Liver (tissue), 9 donors: Measurements from ENCODE around the gene GLRX5. TPM values are rescaled to one million over a fixed set of nuclear protein-coding genes. Genes with fewer than 3 reads are reported as not detected.
"Not testable (repeated sequence)": the region's sequence is repeated elsewhere in the genome, so short reads cannot be mapped to it uniquely, and the experiment has no call there.

ENCODE experiments used
- DNase-seq: peaks from one replicate; pipeline ENCODE4 v3.0.0-alpha.2; 2017; ENCODE audit warnings: low spot score
- H3K27ac ChIP-seq, 2 donors: one replicate each; pipeline ENCODE4 v1.7.0; 2013; ENCODE audit warnings: inconsistent platforms in 2 of 2, low read length in 2 of 2, control low read depth in 1 of 2, low read depth in 1 of 2, mild to moderate bottlenecking in 1 of 2
- H3K27me3 ChIP-seq, 4 donors: one replicate each; pipeline versions ENCODE4 v1.6.1 to v1.7.0; 2013; ENCODE audit warnings: low read length in 3 of 4, inconsistent platforms in 1 of 4, mild to moderate bottlenecking in 1 of 4, moderate library complexity in 1 of 4; ENCODE audit not compliant: control insufficient read depth in 4 of 4, insufficient read depth in 4 of 4
- H3K36me3 ChIP-seq, 4 donors: one replicate each; pipeline versions ENCODE4 v1.6.1 to v1.7.0; 2013; ENCODE audit warnings: low read length in 3 of 4, mild to moderate bottlenecking in 3 of 4, low read depth in 1 of 4, moderate library complexity in 1 of 4; ENCODE audit not compliant: control insufficient read depth in 4 of 4, insufficient read depth in 3 of 4
- H3K4me1 ChIP-seq, 4 donors: one replicate each; pipeline versions ENCODE4 v1.6.1 to v1.7.0; 2013; ENCODE audit warnings: low read length in 3 of 4, mild to moderate bottlenecking in 3 of 4, moderate library complexity in 1 of 4; ENCODE audit not compliant: control insufficient read depth in 4 of 4, insufficient read depth in 4 of 4
- H3K4me3 ChIP-seq, 3 donors: one replicate each; pipeline versions ENCODE4 v1.6.1 to v1.7.0; 2013; ENCODE audit warnings: low read length in 3 of 3, control low read depth in 1 of 3, low read depth in 1 of 3, mild to moderate bottlenecking in 1 of 3
- H3K9ac ChIP-seq, 2 donors: one replicate each; pipeline ENCODE4 v1.7.0; 2013; ENCODE audit warnings: low read length in 2 of 2, mild to moderate bottlenecking in 2 of 2, moderate library complexity in 2 of 2, control low read depth in 1 of 2, low read depth in 1 of 2
- H3K9me3 ChIP-seq, 4 donors: one replicate each; pipeline versions ENCODE4 v1.6.1 to v1.7.0; 2013; ENCODE audit warnings: low read length in 3 of 4; ENCODE audit not compliant: control insufficient read depth in 4 of 4
- CTCF ChIP-seq: fragments of 150-350 bp; IDR thresholded peaks from 2 replicates; pipeline ENCODE4 v1.5.1; 2017; ENCODE audit warnings: improper control_type of control experiment, low read depth, low read length; ENCODE audit not compliant: missing input control
- FOXA1 ChIP-seq: IDR thresholded peaks from 2 replicates; pipeline ENCODE4 v1.6.1; 2016; ENCODE audit warnings: antibody characterized with exemption
- FOXA2 ChIP-seq: IDR thresholded peaks from 2 replicates; pipeline ENCODE4 v1.6.1; 2016; ENCODE audit warnings: antibody characterized with exemption
- GABPA ChIP-seq, 2 donors: IDR thresholded peaks in 1 of 2; conservative IDR thresholded peaks in 1 of 2; 2 replicates each; pipeline ENCODE4 v1.6.1; 2016; ENCODE audit warnings: antibody characterized with exemption in 2 of 2, mild to moderate bottlenecking in 1 of 2, moderate library complexity in 1 of 2
- HNF4A ChIP-seq, 2 donors: conservative IDR thresholded peaks; 2 replicates each; pipeline ENCODE4 v1.6.1; 2016; ENCODE audit warnings: antibody characterized with exemption in 2 of 2, mild to moderate bottlenecking in 2 of 2
- HNF4G ChIP-seq: IDR thresholded peaks from 2 replicates; pipeline ENCODE4 v1.6.1; 2016; ENCODE audit warnings: antibody characterized with exemption
- MAX ChIP-seq: IDR thresholded peaks from 2 replicates; pipeline ENCODE4 v1.6.1; 2016; ENCODE audit warnings: antibody characterized with exemption
- RAD21 ChIP-seq, 2 donors: IDR thresholded peaks; 2 replicates each; pipeline ENCODE4 v1.6.1; 2016; ENCODE audit warnings: antibody characterized with exemption in 2 of 2, mild to moderate bottlenecking in 2 of 2
- REST ChIP-seq: IDR thresholded peaks from 2 replicates; pipeline ENCODE4 v1.6.1; 2016; ENCODE audit warnings: antibody characterized with exemption, mild to moderate bottlenecking
- TAF1 ChIP-seq: conservative IDR thresholded peaks from 2 replicates; pipeline ENCODE4 v1.6.1; 2016; ENCODE audit warnings: antibody characterized with exemption, mild to moderate bottlenecking
- YY1 ChIP-seq: IDR thresholded peaks from 2 replicates; pipeline ENCODE4 v1.6.1; 2016; ENCODE audit warnings: antibody characterized with exemption, mild to moderate bottlenecking
- WGBS: extraction: QIAGEN DNeasy Blood & Tissue Kit; methylation state at CpG from one replicate; pipeline ENCODE4 v1.1.7; 2013; 5-methylcytosine and 5-hydroxymethylcytosine counted together
- polyA plus RNA-seq, 2 donors: library from polyadenylated mRNA; stranded (reverse) in 1 of 2; unstranded in 1 of 2; fragments of 200-250 nt in 1 of 2; fragments of >200 nt in 1 of 2; fragmentation: Nextera tagmentation in 1 of 2; extraction: Ambion mirVana in 1 of 2; gene quantifications; one replicate each; pipeline versions ENCODE4 v1.2.1 to v1.2.3, GENCODE V29; 2013 to 2015
- total RNA-seq, 2 donors: library from RNA; depleted of rRNA; stranded (reverse); fragments of >200 nt; gene quantifications; one replicate each; pipeline ENCODE4 v1.2.3, GENCODE V29; 2014
- TF ChIP-seq, protein P1 (sequence below): IDR thresholded peaks from 2 replicates; pipeline ENCODE4 v1.6.1; 2016; ENCODE audit warnings: antibody characterized with exemption
- donor health status: healthy.
- donor health status: healthy.
- donor health status: healthy.
- donor health status: healthy.
- donor health status: healthy.

The GLRX5 gene
- total and polyA plus RNA-seq, 4 donors, result 28.4 to 172 (median 39.7) TPM

DNA sequence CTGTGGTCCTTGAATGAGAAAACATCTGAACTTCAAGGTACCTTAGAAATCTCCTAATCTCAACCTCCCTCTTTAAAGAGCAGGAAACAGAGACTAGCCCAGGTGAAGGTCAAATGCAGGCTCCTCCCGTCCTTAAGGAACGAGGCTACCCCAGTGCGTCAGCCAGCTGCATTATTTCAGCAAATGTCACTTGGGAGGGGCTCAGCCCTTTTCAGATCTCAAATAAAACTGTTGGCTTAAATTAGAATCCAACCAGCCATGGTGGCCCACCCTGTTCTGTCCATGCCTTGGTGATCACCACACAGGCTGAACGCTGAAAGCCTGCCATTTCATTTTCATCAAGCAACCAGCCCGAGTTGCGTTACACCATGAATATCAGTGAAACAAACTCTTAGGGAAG, 25.4 kb upstream of the GLRX5 start:
- no peak overlapping the region for H3K27ac ChIP-seq

DNA sequence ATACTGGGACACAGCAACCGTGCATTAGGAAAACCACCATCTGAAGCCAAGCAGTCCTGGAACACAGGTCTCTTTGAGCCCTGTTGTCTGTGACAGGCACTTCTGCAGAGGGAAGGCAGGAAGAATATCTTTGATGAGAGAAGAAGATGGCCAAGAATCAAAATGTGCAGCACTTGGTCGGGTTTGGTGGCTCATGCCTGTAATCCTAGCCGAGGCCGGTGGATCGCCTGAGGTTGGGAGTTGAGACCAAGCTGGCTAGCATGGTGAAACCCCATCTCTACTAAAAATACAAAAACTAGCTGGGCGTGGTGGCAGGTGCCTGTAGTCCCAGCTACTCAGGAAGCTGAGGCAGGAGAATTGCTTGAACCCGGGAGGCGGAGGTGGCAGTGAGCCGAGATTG, 24.5 kb upstream of the GLRX5 start:
- not testable (repeated sequence) for H3K9me3 ChIP-seq, H3K27me3 ChIP-seq, H3K27ac ChIP-seq, H3K4me3 ChIP-seq, DNase-seq, H3K36me3 ChIP-seq, H3K9ac ChIP-seq
- WGBS, result 96% methylated on average over 9 of the region's 9 CpGs
- H3K4me1 ChIP-seq, result peaks cover 11 to 48% (median 37%) of the 10 kb centered on the region in 4 donors

More for the DNA sequence above, 25.4 kb upstream of the GLRX5 start:
- H3K36me3 ChIP-seq, result no peaks in the 10 kb centered on the region
- H3K4me1 ChIP-seq, result peaks cover 5 to 40% (median 29%) of the 10 kb centered on the region in 4 donors
- H3K9me3 ChIP-seq, result no peaks in the 10 kb centered on the region
- no peaks in the 10 kb centered on the region for H3K27me3 ChIP-seq
- H3K9ac ChIP-seq, result no peak overlapping the region
- no peak overlapping the region for H3K4me3 ChIP-seq
- 96% methylated on average over 6 of the region's 6 CpGs for WGBS
- no peak for TF ChIP-seq TAF1
- no peak for TF ChIP-seq FOXA2
- no peak for TF ChIP-seq CTCF
- no peak for TF ChIP-seq YY1
- TF ChIP-seq HNF4A (conservative IDR thresholded peaks at IDR 0.05), result no peak
- TF ChIP-seq, protein P1, sequence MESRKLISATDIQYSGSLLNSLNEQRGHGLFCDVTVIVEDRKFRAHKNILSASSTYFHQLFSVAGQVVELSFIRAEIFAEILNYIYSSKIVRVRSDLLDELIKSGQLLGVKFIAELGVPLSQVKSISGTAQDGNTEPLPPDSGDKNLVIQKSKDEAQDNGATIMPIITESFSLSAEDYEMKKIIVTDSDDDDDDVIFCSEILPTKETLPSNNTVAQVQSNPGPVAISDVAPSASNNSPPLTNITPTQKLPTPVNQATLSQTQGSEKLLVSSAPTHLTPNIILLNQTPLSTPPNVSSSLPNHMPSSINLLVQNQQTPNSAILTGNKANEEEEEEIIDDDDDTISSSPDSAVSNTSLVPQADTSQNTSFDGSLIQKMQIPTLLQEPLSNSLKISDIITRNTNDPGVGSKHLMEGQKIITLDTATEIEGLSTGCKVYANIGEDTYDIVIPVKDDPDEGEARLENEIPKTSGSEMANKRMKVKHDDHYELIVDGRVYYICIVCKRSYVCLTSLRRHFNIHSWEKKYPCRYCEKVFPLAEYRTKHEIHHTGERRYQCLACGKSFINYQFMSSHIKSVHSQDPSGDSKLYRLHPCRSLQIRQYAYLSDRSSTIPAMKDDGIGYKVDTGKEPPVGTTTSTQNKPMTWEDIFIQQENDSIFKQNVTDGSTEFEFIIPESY, result no peak
- no peak for TF ChIP-seq REST
- TF ChIP-seq RAD21 (IDR thresholded peaks at IDR 0.05), result no peak
- TF ChIP-seq MAX, result no peak
- TF ChIP-seq GABPA (IDR thresholded peaks at IDR 0.05 in 1 of 2, conservative IDR thresholded peaks at IDR 0.05 in 1 of 2), result no peak
- TF ChIP-seq FOXA1, result no peak
- TF ChIP-seq HNF4G, result no peak
- no peak for DNase-seq
